PC-3 (cell line): ENCODE results near the gene DBNL. TPM values are rescaled to one million over a fixed set of nuclear protein-coding genes. Genes with fewer than 3 reads are reported as not detected.

ENCODE experiments used
- ATAC-seq: fragments of 200-7000 bp; cut with Tn5 transposase; 2 replicates; pipeline ENCODE4 v1.9.1; 2020; ENCODE audit warnings: mild to moderate bottlenecking, moderate library complexity
- BruUV-seq: library from RNA; stranded (reverse); fragments of 400-500 nt; replicated peaks from 2 replicates; lab custom pipeline; 2021; lab: Mats Ljungman, UMichigan
- CTCF ChIA-PET: fragments of 300-600 bp; sonication (Branson Sonifier 250); formaldehyde crosslinking; loops from one replicate; lab custom pipeline; 2022; ENCODE audit warnings: antibody characterized with exemption; lab: Charles Lee
- POLR2A ChIA-PET: fragments of 300-600 bp; sonication (Branson Sonifier 250); formaldehyde crosslinking; loops from one replicate; lab custom pipeline; 2022; ENCODE audit warnings: antibody characterized with exemption; ENCODE audit not compliant: unreplicated experiment; lab: Charles Lee
- DNase-seq: peaks from one replicate; pipeline ENCODE4 v3.0.0-alpha.2; 2015
- H2AFZ ChIP-seq: fragments of 300-600 bp; sonication (generic); 2 replicates; pipeline ENCODE4 v1.6.0; 2016; ENCODE audit warnings: antibody characterized with exemption, low read length
- H3F3A ChIP-seq: fragments of 300-600 bp; sonication (generic); one replicate; pipeline ENCODE4 v1.6.0; 2017; ENCODE audit warnings: antibody characterized with exemption, low read length, control low read depth, mild to moderate bottlenecking; ENCODE audit not compliant: unreplicated experiment
- H3K27ac ChIP-seq: fragments of 300-600 bp; sonication (generic); 2 replicates; pipeline ENCODE4 v1.5.1; 2016; ENCODE audit warnings: mild to moderate bottlenecking, low read length
- H3K27me3 ChIP-seq: fragments of 300-600 bp; sonication (generic); 2 replicates; pipeline ENCODE4 v1.6.1; 2016; ENCODE audit warnings: low read length, mixed read lengths
- H3K36me3 ChIP-seq: fragments of 300-600 bp; sonication (generic); 2 replicates; pipeline ENCODE4 v1.6.1; 2016; ENCODE audit warnings: low read depth, mixed run types, low read length, mixed read lengths
- H3K4me1 ChIP-seq: fragments of 300-600 bp; sonication (generic); 2 replicates; pipeline ENCODE4 v1.5.1; 2016; ENCODE audit warnings: low read length; ENCODE audit not compliant: insufficient read depth
- H3K4me2 ChIP-seq: fragments of 300-600 bp; sonication (generic); 2 replicates; pipeline ENCODE4 v1.6.0; 2016; ENCODE audit warnings: low read length
- H3K4me3 ChIP-seq: fragments of 300-600 bp; sonication (generic); 2 replicates; pipeline ENCODE4 v1.5.1; 2016; ENCODE audit warnings: mild to moderate bottlenecking, low read length, mixed read lengths
- H3K79me2 ChIP-seq: fragments of 300-600 bp; sonication (generic); 2 replicates; pipeline ENCODE4 v1.6.1; 2017; ENCODE audit warnings: low read length, mixed read lengths
- H3K9ac ChIP-seq: fragments of 300-600 bp; sonication (generic); 2 replicates; pipeline ENCODE4 v1.6.0; 2016; ENCODE audit warnings: mild to moderate bottlenecking, low read length
- H3K9me2 ChIP-seq: fragments of 300-600 bp; sonication (generic); replicated peaks from 2 replicates; pipeline ENCODE4 v1.6.1; 2016; ENCODE audit warnings: mixed run types, low read length, mixed read lengths
- H3K9me3 ChIP-seq: fragments of 300-600 bp; sonication (generic); 2 replicates; pipeline ENCODE4 v1.6.1; 2016; ENCODE audit warnings: low read length, mixed read lengths
- H4K20me1 ChIP-seq: fragments of 300-600 bp; sonication (generic); 2 replicates; pipeline ENCODE4 v1.6.1; 2016; ENCODE audit warnings: low read length, mixed read lengths
- CTCF ChIP-seq: fragments of 300-600 bp; sonication (generic); conservative IDR thresholded peaks from 2 replicates; pipeline ENCODE4 v1.5.1; 2017; ENCODE audit warnings: antibody characterized with exemption, low read depth, mild to moderate bottlenecking, low read length
- EZH2 ChIP-seq: fragments of 300-600 bp; sonication (generic); IDR thresholded peaks from one replicate; pipeline ENCODE4 v1.6.1; 2017; ENCODE audit warnings: antibody characterized with exemption, mild to moderate bottlenecking, low read length; ENCODE audit not compliant: unreplicated experiment
- EZH2phosphoT487 ChIP-seq: fragments of 300-600 bp; sonication (generic); IDR thresholded peaks from 2 replicates; pipeline ENCODE4 v1.6.1; 2018; ENCODE audit warnings: mild to moderate bottlenecking, antibody characterized with exemption, low read length, borderline replicate concordance
- intact Hi-C: fragments of 100-400 bp; cut with micrococcal nuclease; formaldehyde crosslinking; loops from 2 replicates; pipeline ENCODE4 v1.9.0; 2023
- total RNA-seq: library from RNA; depleted of rRNA; stranded (reverse); fragments of >200 nt; gene quantifications from 2 replicates; pipeline ENCODE4 v1.2.3, GENCODE V29; 2014

DBNL gene
- total RNA-seq, 1 experiment from 2014 or later, result 108 TPM

DNA sequence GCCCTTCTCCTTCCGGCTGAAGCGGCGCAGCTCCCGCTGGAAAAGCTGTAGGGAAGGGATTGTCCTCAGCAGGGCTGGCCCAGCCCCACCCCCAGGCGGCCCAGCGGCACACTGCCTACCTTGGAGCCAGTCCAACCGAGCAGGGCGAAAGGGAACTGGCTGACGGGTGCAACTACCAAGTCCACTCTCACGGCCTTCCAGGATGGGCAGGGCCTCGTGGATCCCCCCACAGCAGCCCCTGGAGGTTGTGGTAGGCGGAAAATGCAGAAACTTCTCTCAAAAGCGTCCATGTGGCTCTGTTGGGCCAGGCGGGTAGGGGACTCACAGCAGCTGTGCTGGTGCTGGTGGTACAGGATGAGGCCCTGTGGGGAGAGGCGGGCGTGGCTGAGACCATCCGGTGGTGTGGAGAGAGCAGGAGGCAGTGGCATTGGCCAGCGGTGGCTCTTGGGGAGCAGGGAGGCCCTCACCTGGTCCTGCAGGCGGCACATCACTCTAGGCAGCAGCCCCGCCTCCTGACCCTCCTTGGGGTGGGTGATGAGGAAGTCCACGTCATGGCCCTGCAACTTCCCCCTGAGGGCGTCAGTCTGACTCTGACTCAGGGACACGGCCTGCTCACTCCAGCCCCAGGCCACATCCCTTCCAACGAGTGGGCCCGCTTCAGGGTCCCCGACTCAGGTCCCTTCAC lies 29.3 kb downstream of the DBNL start:
- peak overlapping the region; percentile 99 for H3K27ac ChIP-seq
- H3K4me2 ChIP-seq, result peak overlapping the region; percentile 93
- BruUV-seq, result no TSS peak
- ATAC-seq (peak; percentile 63), DNase-seq (peak; percentile 87)
- intact Hi-C loops, result no loop called here
- ChIA-PET CTCF (no interaction called here), POLR2A (no interaction called here)
- H2AFZ ChIP-seq, result peak overlapping the region; percentile 57
- H3K9me3 ChIP-seq, result no peaks in the 10 kb centered on the region
- H3K4me3 ChIP-seq, result peak overlapping the region; percentile 67
- no peak for TF ChIP-seq CTCF
- H3K36me3 ChIP-seq, result peaks cover 16% of the 10 kb centered on the region; the same call in 1 of the 2 replicates
- H3K9me2 ChIP-seq, result no peaks in the 10 kb centered on the region
- H3K27me3 ChIP-seq, result no peaks in the 10 kb centered on the region
- H3K9ac ChIP-seq, result peak overlapping the region; percentile 91
- H3K4me1 ChIP-seq, result peaks cover 49% of the 10 kb centered on the region
- peaks cover 12% of the 10 kb centered on the region for H3F3A ChIP-seq
- no peaks in the 10 kb centered on the region for H4K20me1 ChIP-seq
- peaks cover 5% of the 10 kb centered on the region; the same call in 1 of the 2 replicates for H3K79me2 ChIP-seq

GRCh38 chr7:44074349-44074695 lies 29.8 kb downstream of the DBNL start:
- ChIA-PET POLR2A (no interaction called here), CTCF (no interaction called here)
- H3F3A ChIP-seq, result peaks cover 9% of the 10 kb centered on the region
- H3K9me3 ChIP-seq, result no peaks in the 10 kb centered on the region
- peaks cover 18% of the 10 kb centered on the region; the same call in 1 of the 2 replicates for H3K36me3 ChIP-seq
- peak overlapping the region; percentile 99 for H3K27ac ChIP-seq
- H3K4me1 ChIP-seq, result peaks cover 49% of the 10 kb centered on the region
- intact Hi-C loops, result no loop called here
- BruUV-seq, result TSS peak; percentile 34
- H3K79me2 ChIP-seq, result peaks cover 5% of the 10 kb centered on the region; the same call in 1 of the 2 replicates
- H3K9me2 ChIP-seq, result no peaks in the 10 kb centered on the region
- H3K4me2 ChIP-seq, result peak overlapping the region; percentile 93
- no peaks in the 10 kb centered on the region for H3K27me3 ChIP-seq
- TF ChIP-seq CTCF, result no peak
- TF ChIP-seq EZH2, result no peak
- TF ChIP-seq EZH2phosphoT487, result no peak
- peak overlapping the region; percentile 91 for H3K9ac ChIP-seq
- DNase-seq (no peak), ATAC-seq (no peak)
- H2AFZ ChIP-seq, result no peak overlapping the region
- no peaks in the 10 kb centered on the region for H4K20me1 ChIP-seq
- H3K4me3 ChIP-seq, result no peak overlapping the region; the same call in 1 of the 2 replicates
